GM20000 (cell line): ENCODE data around the gene BPI.
"Not testable (repeated sequence)": the region's sequence is repeated elsewhere in the genome, so short reads cannot be mapped to it uniquely, and the experiment has no call there.

Experiments used
- DNase-seq: peaks from one replicate; pipeline ENCODE4 v3.0.0; 2012; ENCODE audit warnings: low spot score
- CTCF ChIP-seq: IDR thresholded peaks from 2 replicates; pipeline ENCODE4 v1.5.1; 2012; ENCODE audit warnings: mild to moderate bottlenecking, control low read depth; ENCODE audit errors: extremely low read depth, missing control alignments

BPI gene

GRCh38 chr20:38337561-38338140, 33.7 kb downstream of the BPI start:
- no peak for DNase-seq
- TF ChIP-seq CTCF: peak; percentile 9

GRCh38 chr20:38338849-38339520, 35.0 kb downstream of the BPI start:
- no peak for TF ChIP-seq CTCF
- no peak for DNase-seq

- not testable (repeated sequence) for DNase-seq
Measured at GRCh38 chr20:38339521-38339896, 35.6 kb downstream of the BPI start.

GRCh38 chr20:38339997-38340396, 36.0 kb downstream of the BPI start:
- no peak for TF ChIP-seq CTCF
- DNase-seq: no peak

GRCh38 chr20:38340693-38341092, 36.7 kb downstream of the BPI start:
- no peak for DNase-seq
- no peak for TF ChIP-seq CTCF

DNA sequence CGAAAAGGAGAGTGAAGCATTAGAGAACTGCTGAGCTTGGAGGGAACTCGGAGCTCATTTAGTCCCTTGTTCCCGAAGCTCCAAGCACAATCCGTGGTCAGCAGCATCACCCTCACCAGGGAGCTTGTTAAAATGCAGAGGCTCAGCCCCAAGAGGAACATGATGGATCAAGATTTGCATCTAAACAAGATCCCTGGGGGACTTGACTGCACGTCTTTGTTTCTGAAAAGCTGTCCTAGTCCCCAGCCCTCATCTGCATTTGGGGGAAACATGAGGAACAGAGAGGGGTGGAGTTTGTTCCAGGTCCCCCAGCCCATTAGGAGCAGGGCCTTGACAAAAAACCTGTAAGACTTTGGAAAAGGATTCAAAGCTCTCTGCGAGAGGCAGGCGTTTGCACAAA, 38.3 kb downstream of the BPI start:
- no peak for DNase-seq
- no peak for TF ChIP-seq CTCF

DNA sequence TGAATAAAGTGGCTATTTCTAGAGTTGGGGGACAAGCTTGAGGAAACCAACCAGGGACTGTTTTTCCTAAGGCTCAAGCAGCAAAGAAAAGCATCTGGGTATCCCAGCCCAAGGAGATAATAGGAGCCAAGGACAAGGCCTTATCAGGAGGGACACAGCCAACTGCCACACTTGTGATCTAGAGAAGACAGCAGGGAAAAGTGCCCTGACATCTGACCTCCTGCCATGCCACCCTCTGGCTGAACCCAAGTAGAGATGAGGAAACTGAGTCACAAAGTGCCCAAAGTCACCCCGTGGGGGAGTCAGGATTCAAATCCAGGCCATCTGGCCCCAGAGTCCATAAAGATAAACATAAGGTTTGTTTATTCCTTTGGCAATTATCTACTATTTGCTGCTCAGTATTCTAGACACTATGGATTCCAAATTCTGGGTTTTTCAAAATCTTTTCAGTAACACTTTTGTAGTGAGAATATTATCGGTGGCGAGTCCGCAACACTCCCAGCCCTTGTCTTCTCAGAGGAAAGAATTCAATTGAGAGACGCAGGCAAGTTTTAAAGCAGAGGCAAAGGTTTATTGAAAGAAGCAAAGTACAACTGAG, 38.9 kb downstream of the BPI start:
- TF ChIP-seq CTCF: no peak
- DNase-seq: no peak
